Measurements from ENCODE around the gene RPL7L1.

RPL7L1 gene

DNA sequence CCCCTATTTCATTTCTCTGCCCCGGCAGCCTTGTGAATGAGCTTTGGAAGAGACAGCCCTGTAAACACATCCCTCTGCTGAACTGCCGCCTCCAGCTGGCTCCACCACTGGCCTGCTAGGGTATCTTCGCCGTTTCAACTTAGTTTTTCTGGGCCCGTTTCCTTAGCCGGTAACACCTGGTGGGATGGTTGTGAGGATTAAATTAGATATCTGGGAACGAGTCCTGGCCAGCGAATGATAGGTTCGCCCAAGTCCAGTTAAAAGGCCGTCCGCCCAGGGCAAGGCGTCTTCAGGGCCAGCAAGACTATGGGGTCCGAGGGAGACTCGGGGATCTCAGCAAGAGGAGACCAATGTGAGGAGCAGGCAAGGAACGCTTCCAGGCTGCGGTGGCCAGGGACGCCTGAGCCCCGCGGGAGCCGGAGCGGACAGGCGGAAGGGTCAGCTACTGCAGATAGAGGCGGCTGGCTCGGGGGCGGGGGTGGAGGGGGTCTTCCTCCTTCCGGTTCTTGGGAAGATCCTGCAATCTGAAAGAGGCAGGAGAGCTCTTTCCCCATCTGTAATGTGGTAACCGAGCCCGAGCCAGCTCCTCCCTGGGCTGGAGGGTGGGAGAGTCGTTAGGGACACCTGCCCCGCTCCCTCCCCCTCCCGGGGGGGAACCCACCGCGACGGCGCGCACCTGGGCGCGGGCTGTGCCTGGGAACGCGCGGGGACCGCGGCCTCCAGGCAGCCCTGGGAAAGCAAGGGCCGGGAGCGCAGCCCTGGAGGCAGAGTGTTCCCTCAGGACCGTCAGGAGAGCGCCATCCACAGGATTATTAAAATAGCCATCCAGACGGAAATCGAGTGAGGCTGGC lies 32.0 kb downstream of the RPL7L1 start:
- Histone ChIP-seq H3K27me3 (ENCODE audit: control insufficient read depth, insufficient read depth, low read length) (no peaks in the 10 kb centered on the region), H3K36me3 (ENCODE audit: control insufficient read depth, insufficient read depth, low read length) (no peaks in the 10 kb centered on the region), H3K27ac (ENCODE audit: low read depth, low read length) (peak overlapping the region; percentile 90), H3K4me3 (ENCODE audit: low read depth, low read length) (peak overlapping the region; percentile 76), H3K4me1 (ENCODE audit: control insufficient read depth, insufficient read depth, low read length) (no peaks in the 10 kb centered on the region), H3K9me3 (ENCODE audit: control insufficient read depth, insufficient read depth, low read length) (no peaks in the 10 kb centered on the region), H3K9ac (ENCODE audit: low read depth, low read length) (peak overlapping the region; percentile 54; the same call in 1 of the 2 replicates)

- H3K36me3 ChIP-seq (ENCODE audit: control insufficient read depth, insufficient read depth, low read length) = no peaks in the 10 kb centered on the region
- H3K9ac ChIP-seq (ENCODE audit: low read depth, low read length) = no peak overlapping the region
- H3K9me3 ChIP-seq (ENCODE audit: control insufficient read depth, insufficient read depth, low read length) = no peaks in the 10 kb centered on the region
- no peaks in the 10 kb centered on the region for H3K4me1 ChIP-seq (ENCODE audit: control insufficient read depth, insufficient read depth, low read length)
- no peak overlapping the region for H3K27ac ChIP-seq (ENCODE audit: low read depth, low read length)
- H3K27me3 ChIP-seq (ENCODE audit: control insufficient read depth, insufficient read depth, low read length) = no peaks in the 10 kb centered on the region
- H3K4me3 ChIP-seq (ENCODE audit: low read depth, low read length) = no peak overlapping the region
These were observed 35.1 kb downstream of the RPL7L1 start for GRCh38 chr6:42914546-42914945.

DNA sequence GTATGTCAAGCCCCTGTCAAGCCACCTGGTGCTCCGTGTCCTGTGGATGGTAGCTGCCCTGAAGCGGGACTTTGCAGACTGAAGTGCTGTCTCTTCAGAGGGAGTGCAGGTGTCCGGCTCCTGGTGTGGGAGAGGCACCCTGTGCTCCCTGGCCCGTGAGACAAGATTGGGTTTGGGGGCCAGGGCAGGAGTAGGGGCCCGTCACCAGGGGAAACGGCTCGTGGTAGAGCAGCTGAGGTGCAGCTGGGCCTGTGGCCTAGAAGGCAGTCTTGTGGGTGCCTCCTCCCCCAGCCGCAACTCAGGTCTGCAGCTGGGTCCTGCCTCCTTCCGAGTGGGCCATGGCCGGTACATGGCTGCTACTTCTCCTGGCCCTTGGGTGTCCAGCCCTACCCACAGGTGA lies 36.3 kb downstream of the RPL7L1 start, which contains the start of gene PTCRA:
PTCRA (plus strand) TSS at position 322 of the 400 bp plus-strand sequence; CDS start at position 339, 17 bp downstream.
- no peak within 1 kb of the TSS for H3K27ac ChIP-seq (ENCODE audit: low read depth, low read length)
- H3K36me3 ChIP-seq (ENCODE audit: control insufficient read depth, insufficient read depth, low read length) = no peaks in the 10 kb centered on the region
- H3K9ac ChIP-seq (ENCODE audit: low read depth, low read length) = no peak within 1 kb of the TSS
- H3K4me1 ChIP-seq (ENCODE audit: control insufficient read depth, insufficient read depth, low read length) = no peaks in the 10 kb centered on the region
- H3K4me3 ChIP-seq (ENCODE audit: low read depth, low read length) = no peak within 1 kb of the TSS
- H3K27me3 ChIP-seq (ENCODE audit: control insufficient read depth, insufficient read depth, low read length) = no peaks in the 10 kb centered on the region
- no peaks in the 10 kb centered on the region for H3K9me3 ChIP-seq (ENCODE audit: control insufficient read depth, insufficient read depth, low read length)

- H3K9me3 ChIP-seq (ENCODE audit: control insufficient read depth, insufficient read depth, low read length) = no peaks in the 10 kb centered on the region
- no peak overlapping the region for H3K4me3 ChIP-seq (ENCODE audit: low read depth, low read length)
- H3K4me1 ChIP-seq (ENCODE audit: control insufficient read depth, insufficient read depth, low read length) = no peaks in the 10 kb centered on the region
- no peak overlapping the region for H3K27ac ChIP-seq (ENCODE audit: low read depth, low read length)
- H3K27me3 ChIP-seq (ENCODE audit: control insufficient read depth, insufficient read depth, low read length) = no peaks in the 10 kb centered on the region
- H3K36me3 ChIP-seq (ENCODE audit: control insufficient read depth, insufficient read depth, low read length) = no peaks in the 10 kb centered on the region
- no peak overlapping the region for H3K9ac ChIP-seq (ENCODE audit: low read depth, low read length)
These were observed 36.9 kb downstream of the RPL7L1 start for GRCh38 chr6:42916288-42916687.

DNA sequence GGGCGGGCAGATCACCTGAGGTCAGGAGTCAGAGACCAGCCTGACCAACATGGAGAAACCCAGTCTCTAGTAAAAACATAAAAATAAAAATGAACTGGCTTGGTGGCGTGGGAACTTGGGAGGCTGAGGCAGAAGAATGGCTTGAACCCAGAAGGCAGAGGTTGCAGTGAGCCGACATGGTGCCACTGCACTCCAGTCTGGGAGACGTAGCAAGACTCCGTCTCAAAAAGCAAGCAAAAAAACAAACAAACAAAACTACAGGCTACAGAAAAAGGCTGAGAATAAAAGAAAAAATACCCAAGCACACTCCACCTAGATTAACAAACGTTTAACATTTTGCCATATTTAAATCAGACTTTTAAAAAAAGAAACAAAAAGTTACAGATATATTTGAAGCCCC lies 42.4 kb downstream of the RPL7L1 start:
- Histone ChIP-seq H3K27ac (ENCODE audit: low read depth, low read length) (no peak overlapping the region), H3K36me3 (ENCODE audit: control insufficient read depth, insufficient read depth, low read length) (no peaks in the 10 kb centered on the region), H3K4me1 (ENCODE audit: control insufficient read depth, insufficient read depth, low read length) (no peaks in the 10 kb centered on the region), H3K27me3 (ENCODE audit: control insufficient read depth, insufficient read depth, low read length) (no peaks in the 10 kb centered on the region), H3K9me3 (ENCODE audit: control insufficient read depth, insufficient read depth, low read length) (no peaks in the 10 kb centered on the region), H3K9ac (ENCODE audit: low read depth, low read length) (no peak overlapping the region), H3K4me3 (ENCODE audit: low read depth, low read length) (no peak overlapping the region)

- no peaks in the 10 kb centered on the region for H3K9me3 ChIP-seq (ENCODE audit: control insufficient read depth, insufficient read depth, low read length)
- H3K4me3 ChIP-seq (ENCODE audit: low read depth, low read length) = no peak overlapping the region
- no peaks in the 10 kb centered on the region for H3K27me3 ChIP-seq (ENCODE audit: control insufficient read depth, insufficient read depth, low read length)
- no peaks in the 10 kb centered on the region for H3K36me3 ChIP-seq (ENCODE audit: control insufficient read depth, insufficient read depth, low read length)
- 0 out of 2 replicates have a peak, but pooled peaks cover 4% of the 10 kb centered on the region for H3K4me1 ChIP-seq (ENCODE audit: control insufficient read depth, insufficient read depth, low read length)
- no peak overlapping the region for H3K27ac ChIP-seq (ENCODE audit: low read depth, low read length)
- H3K9ac ChIP-seq (ENCODE audit: low read depth, low read length) = no peak overlapping the region
These were observed 44.2 kb downstream of the RPL7L1 start for GRCh38 chr6:42923666-42924065.

GRCh38 chr6:42925248-42925857 lies 45.9 kb downstream of the RPL7L1 start:
- Histone ChIP-seq H3K4me3 (ENCODE audit: low read depth, low read length) (no peak overlapping the region), H3K9ac (ENCODE audit: low read depth, low read length) (no peak overlapping the region)

GRCh38 chr6:42928986-42929820 lies 49.8 kb downstream of the RPL7L1 start, which contains the start of gene CNPY3:
CNPY3 (plus strand) TSS chr6:42929480; CDS start chr6:42929571, 91 bp downstream.
- Histone ChIP-seq H3K9me3 (ENCODE audit: control insufficient read depth, insufficient read depth, low read length) (no peaks in the 10 kb centered on the region), H3K4me3 (ENCODE audit: low read depth, low read length) (peak within 1 kb of the TSS; percentile 86), H3K27me3 (ENCODE audit: control insufficient read depth, insufficient read depth, low read length) (no peaks in the 10 kb centered on the region), H3K36me3 (ENCODE audit: control insufficient read depth, insufficient read depth, low read length) (peaks cover 23% of the 10 kb centered on the region), H3K9ac (ENCODE audit: low read depth, low read length) (peak within 1 kb of the TSS; percentile 82), H3K4me1 (ENCODE audit: control insufficient read depth, insufficient read depth, low read length) (peaks cover 11% of the 10 kb centered on the region), H3K27ac (ENCODE audit: low read depth, low read length) (peak within 1 kb of the TSS; percentile 99)

More at GRCh38 chr6:42925248-42925857, 45.9 kb downstream of the RPL7L1 start:
- H3K27me3 ChIP-seq (ENCODE audit: control insufficient read depth, insufficient read depth, low read length) = no peaks in the 10 kb centered on the region
- no peak overlapping the region for H3K27ac ChIP-seq (ENCODE audit: low read depth, low read length)
- H3K36me3 ChIP-seq (ENCODE audit: control insufficient read depth, insufficient read depth, low read length) = no peaks in the 10 kb centered on the region
- no peaks in the 10 kb centered on the region for H3K9me3 ChIP-seq (ENCODE audit: control insufficient read depth, insufficient read depth, low read length)
- H3K4me1 ChIP-seq (ENCODE audit: control insufficient read depth, insufficient read depth, low read length) = peaks cover 5% of the 10 kb centered on the region; the same call in 1 of the 2 replicates

- peak overlapping the region; percentile 82 for H3K9ac ChIP-seq (ENCODE audit: low read depth, low read length)
- H3K4me3 ChIP-seq (ENCODE audit: low read depth, low read length) = peak overlapping the region; percentile 86
- H3K9me3 ChIP-seq (ENCODE audit: control insufficient read depth, insufficient read depth, low read length) = no peaks in the 10 kb centered on the region
- peaks cover 11% of the 10 kb centered on the region for H3K4me1 ChIP-seq (ENCODE audit: control insufficient read depth, insufficient read depth, low read length)
- peaks cover 28% of the 10 kb centered on the region for H3K36me3 ChIP-seq (ENCODE audit: control insufficient read depth, insufficient read depth, low read length)
- peak overlapping the region; percentile 99 for H3K27ac ChIP-seq (ENCODE audit: low read depth, low read length)
- no peaks in the 10 kb centered on the region for H3K27me3 ChIP-seq (ENCODE audit: control insufficient read depth, insufficient read depth, low read length)
These were observed 50.5 kb downstream of the RPL7L1 start for GRCh38 chr6:42929821-42930360.

- no peaks in the 10 kb centered on the region for H3K27me3 ChIP-seq (ENCODE audit: control insufficient read depth, insufficient read depth, low read length)
- H3K9ac ChIP-seq (ENCODE audit: low read depth, low read length) = no peak overlapping the region
These were observed 53.0 kb downstream of the RPL7L1 start for GRCh38 chr6:42932412-42932811.

More at GRCh38 chr6:42932412-42932811, 53.0 kb downstream of the RPL7L1 start:
- Histone ChIP-seq H3K36me3 (ENCODE audit: control insufficient read depth, insufficient read depth, low read length) (peaks cover 51% of the 10 kb centered on the region), H3K4me1 (ENCODE audit: control insufficient read depth, insufficient read depth, low read length) (peaks cover 11% of the 10 kb centered on the region), H3K9me3 (ENCODE audit: control insufficient read depth, insufficient read depth, low read length) (no peaks in the 10 kb centered on the region), H3K4me3 (ENCODE audit: low read depth, low read length) (no peak overlapping the region), H3K27ac (ENCODE audit: low read depth, low read length) (no peak overlapping the region)
